ENCODE measurements around the gene ZNF648.

DNA sequence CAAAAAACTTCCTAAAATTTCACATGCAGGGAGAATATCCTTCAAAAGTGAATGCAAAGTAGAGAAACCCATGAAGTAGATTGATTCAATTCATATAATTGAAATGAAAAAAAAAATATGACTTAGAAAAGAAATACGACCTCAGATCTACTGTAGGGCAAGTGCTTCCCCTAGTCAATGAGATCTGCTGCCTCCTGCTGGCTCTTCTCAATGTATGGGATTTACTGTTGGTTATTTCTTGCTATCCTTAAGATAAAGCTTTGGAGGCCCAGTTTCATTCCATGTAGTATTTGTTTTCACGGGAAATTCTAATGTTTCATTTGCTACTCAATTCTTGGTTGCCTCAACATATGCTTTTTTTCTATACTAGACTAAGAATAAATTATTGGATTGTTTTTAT, 46.2 kb downstream of the ZNF648 start:
- TF ChIP-seq EZH2 (IDR thresholded peaks at IDR 0.05; ENCODE audit: borderline replicate concordance, low read depth, low read length, poor library complexity, severe bottlenecking): no peak
- TF ChIP-seq, protein P1, sequence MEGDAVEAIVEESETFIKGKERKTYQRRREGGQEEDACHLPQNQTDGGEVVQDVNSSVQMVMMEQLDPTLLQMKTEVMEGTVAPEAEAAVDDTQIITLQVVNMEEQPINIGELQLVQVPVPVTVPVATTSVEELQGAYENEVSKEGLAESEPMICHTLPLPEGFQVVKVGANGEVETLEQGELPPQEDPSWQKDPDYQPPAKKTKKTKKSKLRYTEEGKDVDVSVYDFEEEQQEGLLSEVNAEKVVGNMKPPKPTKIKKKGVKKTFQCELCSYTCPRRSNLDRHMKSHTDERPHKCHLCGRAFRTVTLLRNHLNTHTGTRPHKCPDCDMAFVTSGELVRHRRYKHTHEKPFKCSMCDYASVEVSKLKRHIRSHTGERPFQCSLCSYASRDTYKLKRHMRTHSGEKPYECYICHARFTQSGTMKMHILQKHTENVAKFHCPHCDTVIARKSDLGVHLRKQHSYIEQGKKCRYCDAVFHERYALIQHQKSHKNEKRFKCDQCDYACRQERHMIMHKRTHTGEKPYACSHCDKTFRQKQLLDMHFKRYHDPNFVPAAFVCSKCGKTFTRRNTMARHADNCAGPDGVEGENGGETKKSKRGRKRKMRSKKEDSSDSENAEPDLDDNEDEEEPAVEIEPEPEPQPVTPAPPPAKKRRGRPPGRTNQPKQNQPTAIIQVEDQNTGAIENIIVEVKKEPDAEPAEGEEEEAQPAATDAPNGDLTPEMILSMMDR (conservative IDR thresholded peaks at IDR 0.05; ENCODE audit: low read depth, low read length): peak; percentile 17; the same call in 1 of the 2 replicates

Measured in A673 (cell line).